SW480 (cell line): ENCODE results near the gene RALY.
A peak's percentile ranks its signal among the peaks of the same experiment; 100 is the strongest.

Source experiments
- DNase-seq: peaks from one replicate; pipeline ENCODE4 v3.0.0-alpha.2; 2016; ENCODE audit warnings: low spot score

The RALY gene

DNA sequence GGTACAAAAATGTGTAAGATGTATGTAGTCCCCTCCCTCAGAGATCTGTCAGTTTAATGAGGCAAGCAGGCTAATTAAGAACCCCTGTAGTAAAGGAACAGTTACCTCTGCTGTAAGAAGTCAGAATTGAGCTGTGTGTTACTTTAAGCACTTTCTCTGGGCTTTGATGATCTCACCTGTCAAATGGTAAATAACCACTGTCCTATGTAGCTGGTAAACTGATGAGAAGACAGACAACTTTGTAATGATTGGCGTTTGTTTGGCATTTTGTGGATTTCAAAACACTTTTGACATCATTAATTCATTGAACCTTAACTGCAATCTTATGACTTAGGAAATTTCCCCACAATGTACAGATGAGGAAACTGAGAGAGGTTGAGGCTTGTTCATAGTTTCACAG is 55.7 kb downstream of the RALY start:
- DNase-seq = no peak

- DNase-seq = no peak
Observed at GRCh38 chr20:34049897-34050695, 56.4 kb downstream of the RALY start.

DNA sequence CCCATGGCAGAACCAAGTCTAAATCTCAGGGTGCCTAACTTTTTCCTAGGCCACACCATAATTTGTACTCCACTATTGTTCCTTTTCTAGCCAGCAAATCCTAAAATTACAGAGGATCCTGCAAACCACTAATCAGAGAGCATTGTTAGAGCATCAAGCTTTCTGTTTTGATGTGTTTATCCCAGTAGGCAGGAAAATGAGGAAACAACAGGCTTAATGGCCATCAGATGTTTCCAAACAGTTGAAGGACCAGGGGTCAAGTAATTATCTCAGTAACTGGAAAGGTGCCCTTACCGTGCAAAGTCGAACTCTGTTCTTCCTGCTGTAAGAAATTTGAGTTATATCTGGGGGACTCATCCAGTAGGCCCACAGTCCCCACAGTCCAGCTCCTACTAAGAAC is 58.7 kb downstream of the RALY start:
- DNase-seq = no peak

DNA sequence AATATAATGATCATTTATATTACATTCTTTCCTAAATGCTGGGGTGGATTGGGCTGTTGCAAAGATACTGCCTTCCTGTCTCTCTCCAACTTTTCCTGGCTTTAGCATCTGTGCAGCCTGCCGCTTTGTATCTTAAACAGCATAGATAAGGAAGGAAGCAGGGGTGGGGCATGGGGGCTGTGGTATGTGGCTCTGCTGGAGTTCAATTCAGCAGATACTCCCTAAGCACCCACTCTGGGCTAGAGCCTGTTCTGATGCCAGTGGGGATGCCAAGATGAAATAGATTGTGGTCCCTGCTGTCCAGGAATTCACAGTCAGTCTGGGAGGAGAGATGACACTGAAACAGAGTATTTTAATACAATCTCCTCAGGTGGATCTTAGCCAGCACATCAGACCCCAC is 61.6 kb downstream of the RALY start:
- DNase-seq = no peak

DNA sequence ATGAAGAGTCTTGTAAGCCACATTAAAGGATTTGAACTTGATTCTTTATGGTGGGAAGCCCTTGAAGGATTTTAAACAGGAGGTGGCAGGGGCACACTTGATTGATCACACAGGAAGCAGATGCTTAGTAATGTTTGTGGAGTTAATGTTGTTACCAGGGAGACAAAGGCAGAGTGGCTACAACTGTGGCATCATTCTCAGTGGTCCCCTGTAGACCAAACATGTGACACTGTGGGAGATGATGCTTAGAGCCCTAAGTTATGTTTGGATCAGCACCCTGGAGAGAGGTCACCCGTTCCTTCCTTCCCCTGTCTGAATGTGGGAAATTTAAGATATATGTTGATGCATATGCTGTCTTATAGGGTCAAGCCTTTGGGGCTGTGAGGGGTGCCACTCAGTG is 65.1 kb downstream of the RALY start:
- DNase-seq = no peak

DNA sequence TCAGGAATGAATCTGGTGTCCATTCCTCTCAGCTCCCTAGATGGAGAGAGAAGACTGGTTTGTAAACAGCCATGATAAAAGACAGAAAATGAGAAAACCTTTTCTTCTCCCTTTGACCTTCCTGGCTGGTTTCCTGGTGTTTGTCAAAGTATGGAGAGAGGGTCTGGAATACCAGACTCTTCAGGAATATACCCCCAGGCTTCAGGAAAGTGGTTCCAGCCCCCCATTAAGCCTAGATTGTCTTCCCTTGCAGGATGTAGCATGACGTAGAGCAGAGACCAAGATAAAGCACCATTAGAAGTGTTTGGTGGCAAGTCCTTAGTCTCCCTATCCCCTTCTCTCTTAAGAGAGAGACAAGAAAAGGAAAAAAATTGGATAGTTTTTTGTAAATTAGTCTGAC is 67.3 kb downstream of the RALY start:
- no peak for DNase-seq

- no peak for DNase-seq
Observed at GRCh38 chr20:34061695-34062094, 68.0 kb downstream of the RALY start.

DNA sequence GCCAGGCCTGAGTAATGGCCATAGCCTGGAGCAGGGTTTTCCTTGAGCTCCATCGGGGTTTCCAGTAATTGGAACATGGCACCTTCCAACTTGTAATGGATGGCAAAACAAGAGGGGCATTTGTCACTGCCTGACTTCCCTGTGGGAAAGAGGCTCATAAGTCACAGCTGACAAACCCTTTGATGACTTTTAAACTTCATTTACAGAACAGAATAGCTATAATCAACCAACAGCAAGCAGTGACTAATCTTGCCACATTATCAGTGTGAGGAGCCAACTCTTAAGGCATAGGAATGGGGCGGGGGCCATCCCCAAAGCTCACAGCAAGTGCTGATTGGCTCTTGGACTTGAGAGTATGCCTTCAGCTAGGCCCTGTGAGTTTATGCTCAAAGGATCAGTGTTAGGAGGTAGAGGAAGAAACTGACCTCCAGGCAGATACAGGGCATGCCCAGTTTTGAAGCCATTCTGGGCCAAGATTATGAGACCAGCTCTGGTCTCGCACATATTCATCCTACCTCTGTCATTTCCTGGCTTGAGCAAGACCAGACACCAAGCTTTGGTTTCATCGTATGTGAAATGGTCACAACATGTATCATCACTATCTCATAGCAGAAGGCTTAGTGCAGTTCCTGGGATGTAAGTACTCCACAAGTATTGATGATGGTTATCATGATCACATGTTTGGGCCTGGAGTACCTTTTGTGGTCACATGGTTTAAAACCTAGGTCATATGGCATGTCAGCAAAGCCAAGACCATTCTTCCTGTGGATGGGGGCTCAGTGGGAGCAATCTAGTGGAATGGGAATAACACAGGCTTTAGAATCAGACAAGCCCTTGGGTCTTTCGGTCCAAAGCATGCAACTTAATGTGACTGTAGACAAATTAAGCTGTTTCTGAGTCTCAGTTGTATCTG is 69.1 kb downstream of the RALY start:
- no peak for DNase-seq

GRCh38 chr20:34064286-34064685 is 70.6 kb downstream of the RALY start:
- DNase-seq = no peak

DNA sequence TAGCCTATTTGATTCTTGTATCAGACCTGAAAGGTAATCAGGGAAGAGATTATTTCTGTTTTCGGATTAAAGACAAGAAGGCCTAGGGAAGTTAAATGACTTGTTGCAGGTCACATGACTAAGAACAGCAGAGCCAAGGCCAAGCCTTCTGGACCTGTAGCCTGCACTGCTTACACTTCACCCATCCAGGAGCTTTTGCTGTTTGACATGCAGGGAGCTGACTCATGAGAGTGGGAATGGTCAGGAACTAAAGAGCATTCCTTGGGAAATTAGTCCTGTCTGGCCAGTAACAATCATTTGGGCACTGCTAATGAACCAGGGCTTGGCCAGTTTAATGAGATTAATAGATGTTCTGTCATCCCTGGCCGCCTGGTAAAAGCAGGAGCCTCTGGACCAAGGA is 71.5 kb downstream of the RALY start:
- DNase-seq = no peak

DNA sequence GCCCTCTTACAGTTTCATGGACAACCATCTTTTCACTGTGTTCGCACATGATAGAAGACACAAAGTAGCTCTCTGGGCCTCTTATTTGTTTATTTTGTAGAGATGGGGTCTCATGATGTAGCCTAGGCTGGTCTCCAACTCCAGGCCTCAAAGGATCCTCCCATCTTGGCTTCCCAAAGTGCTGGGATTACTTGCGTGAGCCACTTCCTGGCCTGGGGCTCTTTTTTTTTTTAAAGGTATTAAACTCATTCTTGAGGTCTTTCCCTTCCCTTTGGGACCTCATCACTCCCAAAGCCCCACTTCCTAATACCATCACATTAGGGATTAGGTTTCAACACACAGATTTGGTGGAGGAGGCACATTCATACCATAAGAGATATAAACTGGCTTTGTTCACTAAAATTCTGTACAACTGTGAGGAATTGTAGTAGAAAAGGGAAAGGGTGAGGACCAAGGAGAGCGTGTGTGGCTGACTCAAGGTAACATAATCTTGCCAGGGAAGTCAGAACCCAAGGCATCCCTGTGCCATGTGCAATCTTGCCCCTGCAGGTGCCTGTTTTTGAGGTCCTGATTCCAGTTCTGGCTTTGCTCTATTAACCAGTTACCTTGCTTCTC is 72.9 kb downstream of the RALY start:
- no peak for DNase-seq

DNA sequence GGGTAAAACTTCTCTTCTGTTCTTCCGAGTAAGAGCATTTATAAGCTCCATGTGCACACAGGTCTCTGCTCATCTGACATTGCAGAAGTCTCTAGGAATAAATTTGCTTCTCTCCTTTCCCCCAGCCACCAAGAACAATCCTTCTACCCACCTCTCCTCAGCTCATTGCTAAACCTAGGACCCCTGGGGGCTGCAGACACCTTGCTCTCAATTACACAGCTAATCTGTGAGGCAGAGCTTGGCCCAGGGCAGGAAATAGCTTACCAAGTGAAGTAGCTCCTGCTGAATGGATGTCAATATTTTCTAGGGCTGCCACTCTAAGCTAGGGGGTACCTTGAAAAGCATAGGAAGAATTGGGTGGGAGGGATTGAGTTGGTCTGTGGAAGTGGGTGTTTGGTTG is 74.3 kb downstream of the RALY start:
- DNase-seq = no peak

GRCh38 chr20:34069341-34070078 is 75.8 kb downstream of the RALY start:
- peak; percentile 89 for DNase-seq

GRCh38 chr20:34070079-34070439 is 76.3 kb downstream of the RALY start:
- DNase-seq = no peak

- DNase-seq = no peak
Observed at GRCh38 chr20:34070859-34071258, 77.1 kb downstream of the RALY start.

DNA sequence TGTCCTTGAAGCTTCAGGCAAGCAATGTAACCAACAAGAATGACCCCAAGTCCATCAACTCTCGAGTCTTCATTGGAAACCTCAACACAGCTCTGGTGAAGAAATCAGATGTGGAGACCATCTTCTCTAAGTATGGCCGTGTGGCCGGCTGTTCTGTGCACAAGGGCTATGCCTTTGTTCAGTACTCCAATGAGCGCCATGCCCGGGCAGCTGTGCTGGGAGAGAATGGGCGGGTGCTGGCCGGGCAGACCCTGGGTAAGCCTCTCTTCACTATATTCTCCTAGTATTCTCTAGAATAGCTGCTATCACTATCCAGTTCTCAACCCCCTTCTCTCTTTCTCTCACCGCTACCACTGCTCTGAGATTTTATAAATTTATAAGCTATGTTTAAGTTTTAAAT is 78.4 kb downstream of the RALY start:
- DNase-seq = no peak

GRCh38 chr20:34072778-34073177 is 79.1 kb downstream of the RALY start:
- DNase-seq = no peak

- DNase-seq = no peak
Observed at GRCh38 chr20:34074101-34074760, 80.5 kb downstream of the RALY start.

DNA sequence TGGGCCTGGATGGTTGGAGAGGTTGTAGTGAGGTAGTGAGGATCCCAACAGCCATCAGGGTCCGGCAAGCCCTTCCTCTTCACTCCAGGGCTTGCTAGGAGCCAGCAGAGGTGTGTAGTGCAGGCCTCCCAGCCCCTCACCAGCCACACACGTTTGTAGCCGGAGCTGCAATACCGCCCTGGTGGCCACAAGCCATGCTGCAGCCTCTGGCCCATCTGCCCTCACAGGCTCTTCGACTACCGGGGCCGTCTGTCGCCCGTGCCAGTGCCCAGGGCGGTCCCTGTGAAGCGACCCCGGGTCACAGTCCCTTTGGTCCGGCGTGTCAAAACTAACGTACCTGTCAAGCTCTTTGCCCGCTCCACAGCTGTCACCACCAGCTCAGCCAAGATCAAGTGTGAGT is 81.9 kb downstream of the RALY start:
- DNase-seq = no peak

GRCh38 chr20:34076952-34077351 is 83.2 kb downstream of the RALY start:
- DNase-seq = no peak

- DNase-seq = no peak
Observed at GRCh38 chr20:34078540-34078939, 84.8 kb downstream of the RALY start.

GRCh38 chr20:34079818-34080217 is 86.1 kb downstream of the RALY start:
- no peak for DNase-seq
